Stromal cell of bone marrow (primary cell): ENCODE data around the gene SPIRE1.
A peak's percentile ranks its signal among the peaks of the same experiment; 100 is the strongest.
"Not testable (repeated sequence)": the region's sequence is repeated elsewhere in the genome, so short reads cannot be mapped to it uniquely, and the experiment has no call there.

Source experiments
- DNase-seq: peaks from one replicate; pipeline ENCODE4 v3.0.0-alpha.2; 2012; ENCODE audit warnings: low read depth

The SPIRE1 gene

GRCh38 chr18:12411456-12411855, 246.5 kb downstream of the SPIRE1 start:
- DNase-seq, result no peak

GRCh38 chr18:12410747-12411146, 247.2 kb downstream of the SPIRE1 start:
- DNase-seq, result not testable (repeated sequence)

- no peak for DNase-seq
Observed at GRCh38 chr18:12410081-12410481, 247.8 kb downstream of the SPIRE1 start.

- DNase-seq, result no peak
Observed at GRCh38 chr18:12409469-12409868, 248.4 kb downstream of the SPIRE1 start.

GRCh38 chr18:12408247-12408869, 249.5 kb downstream of the SPIRE1 start:
- no peak for DNase-seq

GRCh38 chr18:12406371-12407111, 251.4 kb downstream of the SPIRE1 start:
- DNase-seq, result no peak

GRCh38 chr18:12405066-12405465, 252.8 kb downstream of the SPIRE1 start:
- DNase-seq, result no peak

- DNase-seq, result peak; percentile 82
Observed at GRCh38 chr18:12403601-12404506, 254.1 kb downstream of the SPIRE1 start.

- no peak for DNase-seq
Observed at GRCh38 chr18:12401881-12402280, 256.0 kb downstream of the SPIRE1 start.

- no peak for DNase-seq
Observed at GRCh38 chr18:12399231-12399630, 258.7 kb downstream of the SPIRE1 start.

GRCh38 chr18:12398625-12399024, 259.3 kb downstream of the SPIRE1 start:
- DNase-seq, result no peak

GRCh38 chr18:12397793-12398192, 260.1 kb downstream of the SPIRE1 start:
- no peak for DNase-seq

- DNase-seq, result no peak
Observed at GRCh38 chr18:12397254-12397653, 260.7 kb downstream of the SPIRE1 start.
